Uterus (tissue), 2 donors: Measurements from ENCODE around the gene IRF8.

ENCODE experiments used
- CTCF ChIP-seq, 4 experiments: fragments of 200-600 bp in 2 of 4; fragments of 450-650 bp in 2 of 4; sonication (generic) in 2 of 4; IDR thresholded peaks; one replicate each; pipeline ENCODE4 v1.5.1; 2016 to 2019; ENCODE audit warnings: antibody characterized with exemption in 4 of 4, mild to moderate bottlenecking in 2 of 4, moderate library complexity in 1 of 4
- POLR2A ChIP-seq, 2 donors: fragments of 450-650 bp; IDR thresholded peaks; one replicate each; pipeline ENCODE4 v1.6.1; 2016; ENCODE audit warnings: antibody characterized with exemption in 2 of 2, mild to moderate bottlenecking in 1 of 2, moderate library complexity in 1 of 2

GRCh38 chr16:85861095-85861825, 37.7 kb upstream of the IRF8 start:
- no peak for TF ChIP-seq POLR2A (IDR thresholded peaks at IDR 0.05)
- TF ChIP-seq CTCF (IDR thresholded peaks at IDR 0.05), result no peak
